ENCODE results near the gene NEK1.

DNA sequence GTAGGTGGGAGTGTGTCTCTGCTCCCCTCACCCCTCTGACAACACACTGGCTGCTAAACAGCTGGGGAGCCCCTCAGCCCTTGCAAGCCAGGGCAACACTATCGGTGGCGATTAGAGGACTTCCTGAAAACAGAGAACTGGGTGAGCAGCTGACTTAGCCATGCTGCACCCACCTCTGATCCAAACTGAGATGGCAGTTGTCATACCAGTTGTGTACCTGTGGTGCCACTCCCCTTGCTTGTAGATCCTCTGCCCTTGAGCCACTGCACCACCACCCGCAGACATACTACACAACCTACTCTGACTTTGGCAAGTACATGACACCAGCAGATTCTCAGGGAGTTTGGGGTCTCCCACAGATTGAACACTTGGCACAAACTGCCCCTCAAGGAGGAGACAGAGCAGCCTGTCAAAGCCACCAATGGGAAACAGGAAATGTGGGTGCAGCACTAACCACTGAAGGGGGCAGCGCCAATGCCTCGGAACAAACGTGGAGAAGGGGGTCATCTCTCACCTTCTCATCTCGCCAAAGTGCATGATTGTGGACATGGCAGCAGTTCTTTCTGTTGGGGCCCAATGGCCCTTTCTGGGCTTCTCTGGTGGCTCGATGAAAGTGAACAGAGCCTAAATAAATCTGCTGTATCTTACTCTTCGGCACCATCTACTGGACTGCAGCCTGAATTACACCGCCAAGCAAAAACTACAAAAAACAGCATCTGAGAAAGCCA is 119.8 kb downstream of the NEK1 start:
- TF ChIP-seq SIN3A (IDR thresholded peaks at IDR 0.05; ENCODE audit: borderline replicate concordance, insufficient read depth, low read length) = no peak
- TF ChIP-seq POLR2AphosphoS5 (IDR thresholded peaks at IDR 0.05; ENCODE audit: low read depth, low read length) = no peak
- TF ChIP-seq TAF1 (IDR thresholded peaks at IDR 0.05; ENCODE audit: borderline replicate concordance, insufficient read depth, low read length) = no peak
- TF ChIP-seq, protein P1, sequence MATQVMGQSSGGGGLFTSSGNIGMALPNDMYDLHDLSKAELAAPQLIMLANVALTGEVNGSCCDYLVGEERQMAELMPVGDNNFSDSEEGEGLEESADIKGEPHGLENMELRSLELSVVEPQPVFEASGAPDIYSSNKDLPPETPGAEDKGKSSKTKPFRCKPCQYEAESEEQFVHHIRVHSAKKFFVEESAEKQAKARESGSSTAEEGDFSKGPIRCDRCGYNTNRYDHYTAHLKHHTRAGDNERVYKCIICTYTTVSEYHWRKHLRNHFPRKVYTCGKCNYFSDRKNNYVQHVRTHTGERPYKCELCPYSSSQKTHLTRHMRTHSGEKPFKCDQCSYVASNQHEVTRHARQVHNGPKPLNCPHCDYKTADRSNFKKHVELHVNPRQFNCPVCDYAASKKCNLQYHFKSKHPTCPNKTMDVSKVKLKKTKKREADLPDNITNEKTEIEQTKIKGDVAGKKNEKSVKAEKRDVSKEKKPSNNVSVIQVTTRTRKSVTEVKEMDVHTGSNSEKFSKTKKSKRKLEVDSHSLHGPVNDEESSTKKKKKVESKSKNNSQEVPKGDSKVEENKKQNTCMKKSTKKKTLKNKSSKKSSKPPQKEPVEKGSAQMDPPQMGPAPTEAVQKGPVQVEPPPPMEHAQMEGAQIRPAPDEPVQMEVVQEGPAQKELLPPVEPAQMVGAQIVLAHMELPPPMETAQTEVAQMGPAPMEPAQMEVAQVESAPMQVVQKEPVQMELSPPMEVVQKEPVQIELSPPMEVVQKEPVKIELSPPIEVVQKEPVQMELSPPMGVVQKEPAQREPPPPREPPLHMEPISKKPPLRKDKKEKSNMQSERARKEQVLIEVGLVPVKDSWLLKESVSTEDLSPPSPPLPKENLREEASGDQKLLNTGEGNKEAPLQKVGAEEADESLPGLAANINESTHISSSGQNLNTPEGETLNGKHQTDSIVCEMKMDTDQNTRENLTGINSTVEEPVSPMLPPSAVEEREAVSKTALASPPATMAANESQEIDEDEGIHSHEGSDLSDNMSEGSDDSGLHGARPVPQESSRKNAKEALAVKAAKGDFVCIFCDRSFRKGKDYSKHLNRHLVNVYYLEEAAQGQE (IDR thresholded peaks at IDR 0.05; ENCODE audit: insufficient read depth in 1 of 2, low read depth in 2 of 2, low read length in 2 of 2) = no peak
- TF ChIP-seq FOXP2 (optimal IDR thresholded peaks at IDR 0.05; ENCODE audit: borderline replicate concordance, extremely low read depth, extremely low read length, insufficient read depth) = no peak

Data from PFSK-1 (cell line).